ENCODE data around the gene ABCA3.

Gene ABCA3

GRCh38 chr16:2308089-2308962 is 32.2 kb downstream of the ABCA3 start:
- no peak for DNase-seq

- no peak for DNase-seq
These were observed 40.7 kb downstream of the ABCA3 start for GRCh38 chr16:2299915-2300192.

GRCh38 chr16:2299121-2299914 is 41.2 kb downstream of the ABCA3 start:
- DNase-seq, result no peak

- no peak for DNase-seq
These were observed 41.9 kb downstream of the ABCA3 start for GRCh38 chr16:2298621-2299020.

GRCh38 chr16:2297506-2297860 is 43.0 kb downstream of the ABCA3 start:
- DNase-seq, result no peak

- no peak for DNase-seq
These were observed 43.6 kb downstream of the ABCA3 start for GRCh38 chr16:2296661-2297505.

- no peak for DNase-seq
These were observed 45.3 kb downstream of the ABCA3 start for GRCh38 chr16:2295056-2295798.

GRCh38 chr16:2292221-2292620 is 48.3 kb downstream of the ABCA3 start:
- DNase-seq, result no peak

- no peak for DNase-seq
These were observed 51.2 kb downstream of the ABCA3 start for GRCh38 chr16:2289282-2289681.

GRCh38 chr16:2288726-2289125 is 51.8 kb downstream of the ABCA3 start:
- no peak for DNase-seq

GRCh38 chr16:2287916-2288547 is 52.5 kb downstream of the ABCA3 start:
- DNase-seq, result no peak

GRCh38 chr16:2286550-2286949 is 54.0 kb downstream of the ABCA3 start:
- no peak for DNase-seq

GRCh38 chr16:2285731-2286191 is 54.8 kb downstream of the ABCA3 start:
- DNase-seq, result no peak

GRCh38 chr16:2284797-2285576 is 55.5 kb downstream of the ABCA3 start:
- no peak for DNase-seq

GRCh38 chr16:2284001-2284770 is 56.3 kb downstream of the ABCA3 start:
- DNase-seq, result no peak

- no peak for DNase-seq
These were observed 57.5 kb downstream of the ABCA3 start for GRCh38 chr16:2282866-2283555.

GRCh38 chr16:2282262-2282661 is 58.3 kb downstream of the ABCA3 start:
- no peak for DNase-seq

- no peak for DNase-seq
These were observed 59.5 kb downstream of the ABCA3 start for GRCh38 chr16:2280981-2281542.

GRCh38 chr16:2280461-2280860 is 60.1 kb downstream of the ABCA3 start:
- DNase-seq, result no peak

All from NCI-H2107 (cell line).